Fibroblast of skin of left quadriceps (primary cell): ENCODE data around the gene S1PR2.

Experiments
- DNase-seq, 2 experiments: peaks; one replicate each; pipeline ENCODE4 v3.0.0-alpha.2; 2013; ENCODE audit warnings: low read depth in 2 of 2

The S1PR2 gene

DNA sequence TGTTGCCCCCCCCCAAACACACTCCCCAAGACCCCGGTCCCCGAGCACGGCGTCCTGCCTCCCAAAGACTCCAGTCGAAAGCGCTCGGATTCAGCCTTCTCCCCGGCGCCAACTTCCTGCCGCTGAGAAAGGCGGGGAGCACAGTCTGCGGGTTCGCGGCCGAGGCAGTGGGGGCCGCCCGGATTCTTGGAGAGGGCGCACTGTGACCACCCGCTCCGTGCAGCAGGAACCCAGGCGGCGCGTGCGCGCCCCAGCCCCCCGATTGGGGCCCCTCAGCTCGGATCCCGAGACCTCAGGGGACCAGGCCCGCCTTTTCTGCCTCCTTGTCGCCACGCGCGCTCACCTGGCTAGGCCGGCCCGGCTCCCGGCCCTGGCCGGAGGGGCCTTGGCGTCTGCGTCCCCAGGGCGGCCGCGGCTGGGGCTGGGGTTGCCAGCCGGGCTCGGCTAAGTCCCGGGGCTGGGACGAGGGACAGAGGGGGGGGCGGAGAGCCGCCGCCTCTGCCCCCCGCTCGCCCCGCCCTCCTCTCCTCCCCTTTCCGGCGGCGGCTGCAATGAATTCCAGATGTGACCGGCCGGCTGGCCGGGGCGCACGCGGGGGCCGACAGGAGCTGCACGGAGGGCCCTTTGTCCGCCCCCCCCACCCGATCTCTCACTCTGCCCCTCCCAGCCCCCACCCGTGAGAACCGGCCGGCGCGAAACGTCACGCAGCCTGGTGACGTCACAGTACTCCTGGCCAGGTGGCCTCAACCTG is at the start of gene S1PR2:
Gene S1PR2 (minus strand): TSS at position 471 of the 751 bp plus-strand sequence. CDS start 6,426 bp downstream, outside the sequence.
- peak; percentile 50 to 57 for DNase-seq

- DNase-seq = no peak
Measured at GRCh38 chr19:10279737-10280442, 48.8 kb upstream of the S1PR2 start.

GRCh38 chr19:10278935-10279334 is 47.8 kb upstream of the S1PR2 start:
- DNase-seq = no peak

- DNase-seq = no peak
Measured at GRCh38 chr19:10277795-10278589, 46.9 kb upstream of the S1PR2 start.

- DNase-seq = no peak
Measured at GRCh38 chr19:10274589-10274988, 43.5 kb upstream of the S1PR2 start.

GRCh38 chr19:10271543-10272086 is 40.5 kb upstream of the S1PR2 start:
- DNase-seq = no peak

GRCh38 chr19:10270616-10271394 is 39.7 kb upstream of the S1PR2 start, which contains the start of gene ICAM1:
TSS of gene ICAM1 (plus strand) at chr19:10271120. CDS start at chr19:10271160, 40 bp downstream.
- no peak for DNase-seq

DNA sequence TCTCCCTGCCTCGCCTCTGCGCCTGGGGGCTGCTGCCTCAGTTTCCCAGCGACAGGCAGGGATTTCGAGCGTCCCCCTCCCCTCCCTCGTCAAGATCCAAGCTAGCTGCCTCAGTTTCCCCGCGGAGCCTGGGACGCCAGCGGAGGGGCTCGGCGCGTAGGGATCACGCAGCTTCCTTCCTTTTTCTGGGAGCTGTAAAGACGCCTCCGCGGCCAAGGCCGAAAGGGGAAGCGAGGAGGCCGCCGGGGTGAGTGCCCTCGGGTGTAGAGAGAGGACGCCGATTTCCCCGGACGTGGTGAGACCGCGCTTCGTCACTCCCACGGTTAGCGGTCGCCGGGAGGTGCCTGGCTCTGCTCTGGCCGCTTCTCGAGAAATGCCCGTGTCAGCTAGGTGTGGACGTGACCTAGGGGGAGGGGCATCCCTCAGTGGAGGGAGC is 39.1 kb upstream of the S1PR2 start:
- DNase-seq = no peak

- no peak for DNase-seq
Measured at GRCh38 chr19:10269333-10270179, 38.4 kb upstream of the S1PR2 start.

GRCh38 chr19:10268071-10268470 is 36.9 kb upstream of the S1PR2 start:
- DNase-seq = no peak

GRCh38 chr19:10266706-10267105 is 35.6 kb upstream of the S1PR2 start:
- no peak for DNase-seq

DNA sequence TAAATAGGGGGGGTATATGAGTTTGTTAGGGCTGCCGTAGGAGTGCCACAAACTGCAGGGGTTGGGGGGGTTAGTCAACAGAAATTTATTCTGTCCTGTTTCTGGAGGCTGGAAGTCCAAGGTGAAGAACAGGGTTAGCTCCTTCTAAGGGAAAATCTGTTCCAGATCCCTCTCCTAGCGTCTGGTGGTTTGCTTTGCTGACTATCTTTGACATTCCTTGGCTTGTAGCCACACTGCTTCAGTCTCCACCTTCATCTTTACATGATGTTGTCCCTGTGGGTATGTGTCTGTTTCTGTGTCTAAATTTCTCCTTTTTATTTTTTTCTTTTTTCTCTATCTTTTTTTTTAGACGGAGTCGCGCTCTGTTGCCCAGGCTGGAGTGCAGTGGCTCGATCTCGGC is 31.6 kb upstream of the S1PR2 start:
- DNase-seq = no peak

DNA sequence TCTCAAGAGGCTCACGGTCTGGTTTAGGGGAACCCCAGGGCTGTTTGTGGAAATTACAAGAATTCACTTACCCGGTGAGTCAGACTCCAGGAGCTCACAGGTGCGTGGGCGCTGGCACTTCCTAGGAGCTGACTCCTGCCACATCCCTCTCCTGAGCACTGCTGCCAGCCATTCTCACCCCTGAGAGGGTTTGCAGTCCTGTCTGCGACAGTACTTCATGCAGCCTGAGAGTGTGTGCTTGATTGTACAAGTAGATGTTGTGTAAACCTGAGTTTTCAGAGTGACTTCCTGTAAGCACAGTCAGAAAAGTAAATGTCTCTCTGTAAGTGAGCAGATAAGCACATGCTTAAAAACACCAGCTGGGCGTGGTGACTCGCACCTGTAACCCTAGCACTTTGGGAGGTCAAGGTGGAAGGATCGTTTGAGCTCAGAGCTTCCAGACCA is 29.0 kb upstream of the S1PR2 start:
- no peak for DNase-seq

DNA sequence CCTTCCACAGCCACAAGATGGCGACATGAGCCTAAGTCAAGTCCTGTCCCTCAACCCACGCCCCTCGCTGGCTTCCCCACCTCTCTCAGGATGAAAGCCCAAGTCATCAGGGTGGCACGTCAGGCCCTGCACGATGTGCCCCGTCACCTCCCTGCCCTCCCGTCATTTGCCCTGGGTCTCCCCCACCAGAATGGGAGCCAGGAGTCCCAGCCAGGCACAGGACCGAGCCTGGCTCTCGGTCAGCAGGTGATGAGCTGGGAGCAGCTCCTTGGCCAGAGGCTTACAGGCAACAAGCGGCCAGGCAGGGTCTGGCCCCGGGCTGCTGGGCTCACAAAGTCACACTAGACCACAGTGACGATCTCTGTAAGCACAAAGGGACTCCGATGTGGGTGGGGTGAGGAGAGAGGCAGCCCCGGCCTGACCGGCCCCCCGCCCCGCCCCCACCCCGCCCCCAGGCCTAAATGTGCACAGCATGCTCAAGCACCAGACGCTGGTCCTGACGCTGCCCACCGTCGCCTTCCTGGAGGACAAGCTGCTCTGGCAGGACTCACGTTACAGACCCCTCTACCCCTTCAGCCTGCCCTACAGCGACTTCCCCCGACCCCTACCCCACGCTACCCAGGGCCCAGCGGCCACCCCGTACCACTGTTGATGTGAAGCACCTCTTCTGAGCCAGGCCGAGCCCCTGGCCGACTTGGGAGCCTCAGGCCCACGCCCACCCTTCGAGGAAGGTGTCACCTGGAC is 28.2 kb upstream of the S1PR2 start:
- DNase-seq = peak; percentile 46 to 56

GRCh38 chr19:10258080-10258710 is 27.1 kb upstream of the S1PR2 start:
- no peak for DNase-seq

DNA sequence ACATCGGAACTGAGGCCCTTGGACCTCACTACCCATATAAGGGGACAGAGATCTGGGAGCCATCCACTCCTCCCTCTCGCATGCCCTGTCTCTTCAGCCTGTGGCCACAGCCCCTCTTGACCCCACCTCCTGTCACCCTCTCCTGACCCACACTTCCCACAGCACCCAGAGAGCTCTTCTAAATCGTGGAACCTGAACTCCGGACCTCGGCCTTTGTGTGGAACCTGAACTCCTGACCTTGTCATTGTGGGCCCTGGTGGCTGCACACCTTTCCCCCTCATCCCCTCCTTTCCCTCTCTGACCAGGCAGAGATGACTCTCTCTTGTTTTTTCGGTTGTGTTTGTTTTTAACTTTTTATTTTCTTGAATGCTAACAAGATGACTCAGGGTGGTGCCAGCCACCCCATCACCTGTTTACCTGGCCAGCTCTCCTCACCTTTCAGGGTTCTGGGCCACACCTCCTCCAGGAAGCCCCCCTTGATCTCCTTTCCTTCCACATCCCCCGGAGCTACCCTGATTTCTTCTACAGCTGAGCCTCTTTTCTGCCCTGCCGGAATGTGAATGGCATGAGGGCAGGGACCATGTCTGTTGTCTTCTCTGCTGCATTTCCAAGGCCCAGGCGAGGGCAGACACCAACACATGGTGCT is 26.0 kb upstream of the S1PR2 start:
- DNase-seq = no peak

- DNase-seq = no peak
Measured at GRCh38 chr19:10256551-10256950, 25.4 kb upstream of the S1PR2 start.

DNA sequence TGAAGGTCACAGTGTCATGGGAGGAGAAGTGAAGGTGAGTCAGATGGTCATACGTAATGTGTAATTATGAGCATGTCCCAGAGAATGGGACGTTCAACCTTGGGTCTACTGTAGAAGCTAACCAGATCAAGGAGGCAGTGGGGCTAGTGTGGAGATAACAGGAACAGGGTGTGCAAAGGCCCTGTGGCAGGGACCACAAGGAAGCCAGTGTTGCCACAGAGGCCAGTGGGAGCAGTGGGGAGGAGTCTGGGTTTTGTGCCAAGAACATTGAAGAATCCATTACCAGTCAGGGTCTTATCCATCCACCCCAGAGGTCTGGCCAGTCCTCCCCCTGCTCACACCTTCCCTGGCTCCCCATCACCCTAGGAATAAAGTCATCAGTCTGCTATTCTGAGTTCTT is 24.2 kb upstream of the S1PR2 start:
- DNase-seq = no peak
